Measurements from ENCODE around the gene PTPRN2. TPM values are rescaled to one million over a fixed set of nuclear protein-coding genes. Genes with fewer than 3 reads are reported as not detected.
A peak's percentile ranks its signal among the peaks of the same experiment; 100 is the strongest.

The PTPRN2 gene
- total RNA-seq, 1 donor from 2014 or later = 11.4 TPM

GRCh38 chr7:157526005-157526912, 1061.4 kb downstream of the PTPRN2 start:
- H3K36me3 Mint-ChIP-seq (ENCODE audit: insufficient read depth) = no peaks in the 10 kb centered on the region
- H3K9me3 Mint-ChIP-seq (ENCODE audit: low read depth) = no peaks in the 10 kb centered on the region
- no peak for TF ChIP-seq CTCF (IDR thresholded peaks at IDR 0.05; ENCODE audit: unreplicated experiment)
- H3K4me3 Mint-ChIP-seq (ENCODE audit: low read depth) = no peak overlapping the region
- H3K27me3 Mint-ChIP-seq = peaks cover 35% of the 10 kb centered on the region
- H3K27ac Mint-ChIP-seq = no peak overlapping the region
- peak; percentile 2 for DNase-seq (ENCODE audit: low spot score, unreplicated experiment)
- H3K4me1 Mint-ChIP-seq (ENCODE audit: low read depth) = no peaks in the 10 kb centered on the region

- no peaks in the 10 kb centered on the region for H3K36me3 Mint-ChIP-seq (ENCODE audit: insufficient read depth)
- no peaks in the 10 kb centered on the region for H3K4me1 Mint-ChIP-seq (ENCODE audit: low read depth)
Observed at GRCh38 chr7:157525491-157525915, 1062.1 kb downstream of the PTPRN2 start.

GRCh38 chr7:157524731-157525130, 1062.9 kb downstream of the PTPRN2 start:
- no peaks in the 10 kb centered on the region for H3K4me1 Mint-ChIP-seq (ENCODE audit: low read depth)
- TF ChIP-seq CTCF (IDR thresholded peaks at IDR 0.05; ENCODE audit: unreplicated experiment) = no peak
- no peaks in the 10 kb centered on the region for H3K9me3 Mint-ChIP-seq (ENCODE audit: low read depth)
- no peak overlapping the region for H3K4me3 Mint-ChIP-seq (ENCODE audit: low read depth)
- no peaks in the 10 kb centered on the region for H3K36me3 Mint-ChIP-seq (ENCODE audit: insufficient read depth)
- no peak for DNase-seq (ENCODE audit: low spot score, unreplicated experiment)
- H3K27me3 Mint-ChIP-seq = peaks cover 29% of the 10 kb centered on the region
- H3K27ac Mint-ChIP-seq = no peak overlapping the region

More at GRCh38 chr7:157525491-157525915, 1062.1 kb downstream of the PTPRN2 start:
- Mint-ChIP-seq H3K9me3 (ENCODE audit: low read depth) (no peaks in the 10 kb centered on the region), H3K27ac (no peak overlapping the region), H3K27me3 (peaks cover 32% of the 10 kb centered on the region), H3K4me3 (ENCODE audit: low read depth) (no peak overlapping the region)
- no peak for TF ChIP-seq CTCF (IDR thresholded peaks at IDR 0.05; ENCODE audit: unreplicated experiment)
- no peak for DNase-seq (ENCODE audit: low spot score, unreplicated experiment)

- Mint-ChIP-seq H3K36me3 (ENCODE audit: insufficient read depth) (no peaks in the 10 kb centered on the region), H3K4me3 (ENCODE audit: low read depth) (no peak overlapping the region), H3K4me1 (ENCODE audit: low read depth) (no peaks in the 10 kb centered on the region), H3K27me3 (peaks cover 29% of the 10 kb centered on the region), H3K9me3 (ENCODE audit: low read depth) (no peaks in the 10 kb centered on the region), H3K27ac (no peak overlapping the region)
- DNase-seq (ENCODE audit: low spot score, unreplicated experiment) = peak; percentile 7
- TF ChIP-seq CTCF (IDR thresholded peaks at IDR 0.05; ENCODE audit: unreplicated experiment) = no peak
Observed at GRCh38 chr7:157523766-157524421, 1063.7 kb downstream of the PTPRN2 start.

GRCh38 chr7:157523371-157523765, 1064.3 kb downstream of the PTPRN2 start:
- Mint-ChIP-seq H3K9me3 (ENCODE audit: low read depth) (no peaks in the 10 kb centered on the region), H3K27ac (no peak overlapping the region), H3K4me3 (ENCODE audit: low read depth) (no peak overlapping the region), H3K27me3 (peaks cover 29% of the 10 kb centered on the region), H3K36me3 (ENCODE audit: insufficient read depth) (no peaks in the 10 kb centered on the region), H3K4me1 (ENCODE audit: low read depth) (no peaks in the 10 kb centered on the region)
- peak; percentile 3 for DNase-seq (ENCODE audit: low spot score, unreplicated experiment)
- TF ChIP-seq CTCF (IDR thresholded peaks at IDR 0.05; ENCODE audit: unreplicated experiment) = no peak
